NCI-H510A treated with DMSO at 0.1 percent for 48 hours (cell line): ENCODE results near the gene CAMK2B.

Experiments
- DNase-seq: peaks from one replicate; lab custom pipeline; 2025; lab: John Stamatoyannopoulos, UW

The CAMK2B gene

GRCh38 chr7:44329888-44330287, 4.5 kb upstream of the CAMK2B start:
- DNase-seq = no peak

GRCh38 chr7:44329081-44329480, 3.7 kb upstream of the CAMK2B start:
- DNase-seq = no peak

- DNase-seq = no peak
Measured at GRCh38 chr7:44327981-44328380, 2.6 kb upstream of the CAMK2B start.

- no peak for DNase-seq
Measured at GRCh38 chr7:44326261-44327125, 1.1 kb upstream of the CAMK2B start.

GRCh38 chr7:44325811-44326241, 432 bp upstream of the CAMK2B start:
- peak; percentile 20 for DNase-seq

- DNase-seq = no peak
Measured at GRCh38 chr7:44324481-44325200, 753 bp downstream of the CAMK2B start.

GRCh38 chr7:44324204-44324480, 1.3 kb downstream of the CAMK2B start:
- DNase-seq = no peak

GRCh38 chr7:44323381-44324203, 1.8 kb downstream of the CAMK2B start:
- DNase-seq = no peak

- DNase-seq = no peak
Measured at GRCh38 chr7:44322631-44323363, 2.6 kb downstream of the CAMK2B start.

GRCh38 chr7:44321796-44322195, 3.6 kb downstream of the CAMK2B start:
- DNase-seq = no peak

GRCh38 chr7:44320794-44321371, 4.5 kb downstream of the CAMK2B start:
- DNase-seq = no peak

- no peak for DNase-seq
Measured at GRCh38 chr7:44320141-44320540, 5.3 kb downstream of the CAMK2B start.

- no peak for DNase-seq
Measured at GRCh38 chr7:44318332-44318731, 7.1 kb downstream of the CAMK2B start.

GRCh38 chr7:44315301-44315903, 10.0 kb downstream of the CAMK2B start:
- DNase-seq = no peak

GRCh38 chr7:44313621-44314031, 11.8 kb downstream of the CAMK2B start:
- DNase-seq = no peak

GRCh38 chr7:44313016-44313415, 12.4 kb downstream of the CAMK2B start:
- DNase-seq = no peak

- no peak for DNase-seq
Measured at GRCh38 chr7:44311561-44312495, 13.6 kb downstream of the CAMK2B start.

GRCh38 chr7:44310221-44310848, 15.1 kb downstream of the CAMK2B start:
- no peak for DNase-seq

GRCh38 chr7:44309271-44310091, 15.9 kb downstream of the CAMK2B start:
- DNase-seq = peak; percentile 44
